SKM-1 (cell line): ENCODE results near the gene QSOX1.
A peak's percentile ranks its signal among the peaks of the same experiment; 100 is the strongest.

Experiments used
- DNase-seq: peaks from one replicate; lab custom pipeline; 2025; ENCODE audit not compliant: unreplicated experiment; lab: John Stamatoyannopoulos, UW

Gene QSOX1

DNA sequence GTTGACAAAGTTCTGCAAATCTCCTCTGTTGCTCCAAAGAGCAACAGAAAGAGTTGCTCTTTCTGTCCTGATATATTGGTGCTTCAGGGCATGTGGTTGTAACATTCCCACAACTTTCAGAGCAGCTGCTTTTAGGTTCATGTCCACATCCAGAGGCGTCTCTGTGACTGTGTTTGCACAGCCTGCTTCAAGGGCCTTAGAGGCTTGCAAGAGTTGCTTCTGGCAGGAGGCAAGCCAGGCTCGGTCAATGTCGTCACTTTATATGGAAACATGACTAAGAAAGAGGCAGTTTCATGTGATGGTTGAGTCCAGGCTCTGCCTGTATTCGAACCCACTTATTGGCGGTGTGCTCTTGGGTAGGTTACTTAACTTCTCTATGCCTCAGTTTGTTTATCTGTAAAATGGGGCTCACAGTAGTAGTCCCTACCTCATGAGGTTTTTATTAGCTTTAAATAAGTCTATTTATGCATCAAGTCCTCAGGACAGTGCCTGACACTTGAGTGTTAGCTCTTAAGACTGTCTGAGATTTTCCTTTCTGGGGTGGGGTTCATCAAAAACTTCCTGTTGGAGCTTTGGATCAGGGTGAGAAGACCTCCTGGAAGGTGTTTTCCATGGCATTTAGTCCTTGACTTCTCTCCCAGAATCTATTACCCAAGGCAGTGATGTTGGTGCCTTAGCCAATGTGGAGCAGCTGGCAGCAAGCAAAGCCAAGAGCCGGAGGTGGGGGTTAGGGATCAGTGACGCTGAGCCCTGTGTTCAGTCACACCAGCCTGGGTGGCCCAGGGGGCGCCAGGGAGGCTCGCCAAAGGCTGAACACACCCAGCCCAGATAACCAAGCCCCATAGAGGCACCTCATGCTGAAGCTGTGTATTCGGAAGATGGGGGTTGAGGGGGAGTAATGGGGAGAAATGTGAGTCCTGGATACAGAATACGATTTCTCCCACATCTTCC, 94.3 kb downstream of the QSOX1 start:
- no peak for DNase-seq

DNA sequence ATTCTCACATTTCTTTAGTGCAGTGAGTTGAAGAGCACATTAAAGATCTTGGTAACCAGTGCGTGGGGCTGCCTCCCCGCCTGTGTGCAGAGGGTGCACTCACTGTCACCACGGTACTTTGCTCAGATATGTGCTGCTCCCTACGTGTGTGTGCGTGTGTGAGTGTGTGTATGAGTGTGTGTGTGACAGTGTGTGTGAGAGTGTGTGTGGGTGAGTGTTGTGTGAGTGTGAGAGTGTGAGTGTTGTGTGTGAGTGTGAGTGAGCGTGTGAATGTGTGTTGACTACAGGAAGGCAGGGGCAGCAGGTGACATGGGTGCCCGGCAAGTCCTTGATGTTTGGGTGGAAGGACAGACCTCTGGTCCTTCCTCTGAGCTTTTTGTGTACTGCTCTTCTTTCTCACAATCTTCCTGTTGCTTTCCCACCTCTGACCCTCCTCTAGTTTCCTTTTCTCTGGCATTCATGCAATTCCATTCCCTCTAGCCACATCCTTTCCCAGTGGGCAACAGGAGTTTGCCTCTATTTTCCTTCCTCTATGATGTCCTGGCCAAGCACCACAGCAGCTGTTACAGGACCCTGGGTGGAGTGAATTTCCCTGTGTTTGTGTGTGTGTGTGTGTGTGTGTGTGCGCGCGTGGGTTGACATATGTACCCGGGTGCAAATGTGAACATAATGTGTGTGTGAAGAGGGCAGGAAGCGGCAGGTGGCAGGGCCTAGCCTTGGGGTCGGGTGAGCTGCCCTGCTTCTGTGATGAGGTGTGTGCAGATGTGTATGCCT, 95.2 kb downstream of the QSOX1 start:
- no peak for DNase-seq

DNA sequence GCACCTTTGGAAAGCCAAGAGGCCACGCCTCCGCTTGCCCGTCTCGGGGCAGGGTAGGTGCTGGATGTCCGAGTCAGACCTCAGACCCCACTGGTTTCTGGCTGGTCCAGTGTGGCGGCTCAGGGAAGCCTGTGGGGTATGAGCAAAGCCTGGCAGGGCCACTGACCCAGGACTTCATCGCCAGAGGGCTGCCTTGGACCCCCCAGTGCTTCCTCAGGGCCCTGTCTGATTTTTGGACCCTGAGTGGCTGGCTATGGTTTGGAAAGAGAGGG, 95.8 kb downstream of the QSOX1 start:
- DNase-seq: no peak

DNA sequence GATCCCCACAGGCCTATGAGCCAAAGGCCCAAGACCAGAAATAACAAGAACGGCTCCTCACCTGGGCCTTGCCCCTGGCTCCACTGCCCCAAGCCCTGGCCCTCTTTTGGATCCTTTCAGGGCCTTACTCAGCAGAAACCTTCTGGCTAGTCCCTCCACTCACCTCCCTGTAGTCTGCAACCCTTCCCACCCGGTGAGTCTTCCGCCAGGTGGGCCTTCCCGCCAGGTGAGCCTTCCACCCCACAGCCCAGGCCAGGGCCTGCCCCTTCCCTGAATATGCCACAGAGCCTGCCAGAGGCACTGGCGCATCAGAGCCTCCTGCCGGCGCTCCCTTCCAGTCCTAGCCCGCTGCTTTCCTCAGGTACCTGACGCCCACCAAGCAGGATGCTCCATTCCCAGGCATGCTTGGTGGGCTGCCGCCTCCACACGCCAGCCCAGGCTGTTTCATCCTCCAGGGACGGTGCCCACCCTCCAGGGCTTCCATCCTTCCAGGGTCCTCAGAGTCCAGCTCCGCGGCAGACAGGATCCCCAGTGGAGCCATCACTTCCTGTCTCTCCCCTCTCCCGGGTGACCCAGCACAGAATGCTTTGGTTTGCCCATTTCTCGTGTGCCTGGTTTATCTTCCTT, 96.3 kb downstream of the QSOX1 start:
- DNase-seq: no peak

DNA sequence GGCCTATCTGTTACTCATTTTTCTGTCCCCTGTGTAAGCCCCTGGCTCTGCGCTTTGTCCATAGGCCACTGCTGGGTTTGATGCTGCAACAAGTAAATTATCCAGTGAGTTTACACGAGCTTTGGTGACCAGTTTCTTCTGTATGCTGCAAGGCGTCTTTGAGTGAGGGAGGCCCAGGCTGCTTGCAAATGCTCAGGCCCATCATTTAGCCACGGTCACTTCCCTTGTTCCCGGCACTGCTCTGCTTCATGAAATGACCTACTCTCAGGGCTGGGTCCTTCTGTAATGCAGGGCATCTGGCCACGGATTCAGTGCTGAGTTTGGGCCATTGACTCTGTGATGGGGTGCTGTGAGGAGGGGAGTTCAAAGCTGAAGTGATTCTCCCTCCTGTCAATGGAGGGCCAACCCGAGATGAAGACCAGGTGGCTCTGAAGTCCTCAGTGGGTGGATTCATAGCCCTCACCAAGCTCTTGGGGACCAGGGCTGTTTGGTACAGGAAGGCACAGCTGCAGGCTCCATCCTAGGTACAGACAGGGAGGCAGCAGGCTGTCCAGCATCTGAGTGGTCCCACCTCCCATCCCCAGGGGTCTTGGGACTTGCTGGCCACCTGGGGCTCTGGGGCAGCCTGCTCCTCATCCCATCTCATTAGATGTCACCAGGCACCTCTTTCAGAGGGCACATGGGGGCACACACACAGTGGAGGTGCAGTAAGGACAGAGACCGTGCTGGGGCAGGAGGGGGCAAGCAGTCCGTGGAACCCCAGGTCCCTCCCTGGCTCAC, 97.0 kb downstream of the QSOX1 start:
- DNase-seq: no peak

- DNase-seq: peak; percentile 91
These were observed 98.2 kb downstream of the QSOX1 start for GRCh38 chr1:180252638-180253536.
